HG03469 (cell line): ENCODE results near the gene ZBTB40.

Experiments used
- ATAC-seq: cut with Tn5 transposase; IDR thresholded peaks from one replicate; pipeline ENCODE4 v1.9.1; 2021; ENCODE audit warnings: mild to moderate bottlenecking, moderate library complexity, moderate number of reproducible peaks; ENCODE audit not compliant: unreplicated experiment

The ZBTB40 gene

GRCh38 chr1:22451702-22452480, at the start of gene ZBTB40:
Gene ZBTB40 (plus strand): TSS chr1:22451851. CDS start chr1:22489949, 38,098 bp downstream.
- peak; percentile 53 for ATAC-seq

GRCh38 chr1:22402356-22403053, 49.1 kb upstream of the ZBTB40 start:
- no peak for ATAC-seq

GRCh38 chr1:22404486-22404885, 47.2 kb upstream of the ZBTB40 start:
- ATAC-seq: no peak

GRCh38 chr1:22406722-22407495, 44.7 kb upstream of the ZBTB40 start:
- no peak for ATAC-seq

GRCh38 chr1:22408230-22408629, 43.4 kb upstream of the ZBTB40 start:
- no peak for ATAC-seq

GRCh38 chr1:22410401-22410800, 41.2 kb upstream of the ZBTB40 start:
- ATAC-seq: no peak

- no peak for ATAC-seq
These were observed 40.6 kb upstream of the ZBTB40 start for GRCh38 chr1:22410928-22411495.

GRCh38 chr1:22411589-22411988, 40.1 kb upstream of the ZBTB40 start:
- ATAC-seq: no peak

GRCh38 chr1:22412932-22413727, 38.5 kb upstream of the ZBTB40 start:
- no peak for ATAC-seq

GRCh38 chr1:22413799-22414198, 37.9 kb upstream of the ZBTB40 start:
- no peak for ATAC-seq

- ATAC-seq: no peak
These were observed 37.4 kb upstream of the ZBTB40 start for GRCh38 chr1:22414244-22414751.

GRCh38 chr1:22415489-22415888, 36.2 kb upstream of the ZBTB40 start:
- ATAC-seq: no peak

- ATAC-seq: no peak
These were observed 34.8 kb upstream of the ZBTB40 start for GRCh38 chr1:22416555-22417454.

- ATAC-seq: no peak
These were observed 34.2 kb upstream of the ZBTB40 start for GRCh38 chr1:22417466-22417865.

- ATAC-seq: no peak
These were observed 33.3 kb upstream of the ZBTB40 start for GRCh38 chr1:22418312-22418711.

GRCh38 chr1:22418933-22419382, 32.7 kb upstream of the ZBTB40 start:
- ATAC-seq: no peak

GRCh38 chr1:22420455-22421053, 31.1 kb upstream of the ZBTB40 start:
- ATAC-seq: no peak

- no peak for ATAC-seq
These were observed 24.9 kb upstream of the ZBTB40 start for GRCh38 chr1:22426781-22427180.

- no peak for ATAC-seq
These were observed 23.0 kb upstream of the ZBTB40 start for GRCh38 chr1:22428672-22429071.
